CD8-positive, alpha-beta memory T cell (primary cell): ENCODE data around the gene SLC2A13. TPM values are rescaled to one million over a fixed set of nuclear protein-coding genes. Genes with fewer than 3 reads are reported as not detected.

Experiments
- CTCF ChIA-PET: fragments of 350-600 bp; sonication (Branson Sonifier 250); formaldehyde crosslinking; loops from one replicate; lab custom pipeline; 2021; ENCODE audit warnings: antibody characterized with exemption; lab: Charles Lee
- POLR2A ChIA-PET: fragments of 350-600 bp; sonication (Branson Sonifier 250); formaldehyde crosslinking; loops from one replicate; lab custom pipeline; 2021; ENCODE audit warnings: antibody characterized with exemption; lab: Charles Lee
- DNase-seq, 5 donors: peaks; one replicate each; pipeline versions ENCODE4 v3.0.0 to v3.0.0-alpha.2; 2020 to 2022; ENCODE audit warnings: mixed read lengths in 1 of 5
- H3K27ac ChIP-seq: one replicate; pipeline ENCODE4 v1.7.0; 2013; ENCODE audit warnings: low read depth, mild to moderate bottlenecking, low read length, moderate library complexity
- H3K27me3 ChIP-seq: 2 replicates; pipeline ENCODE4 v1.7.0; 2013; ENCODE audit warnings: low read length, mild to moderate bottlenecking; ENCODE audit not compliant: insufficient read depth, poor library complexity, severe bottlenecking
- H3K36me3 ChIP-seq: 2 replicates; pipeline ENCODE4 v1.7.0; 2013; ENCODE audit warnings: mild to moderate bottlenecking, low read length, moderate library complexity; ENCODE audit not compliant: insufficient read depth
- H3K4me1 ChIP-seq: 2 replicates; pipeline ENCODE4 v1.7.0; 2013; ENCODE audit warnings: mild to moderate bottlenecking, low read length, moderate library complexity; ENCODE audit not compliant: insufficient read depth
- H3K4me3 ChIP-seq: 2 replicates; pipeline ENCODE4 v1.7.0; 2013; ENCODE audit warnings: mild to moderate bottlenecking, low read length
- H3K9me3 ChIP-seq: 2 replicates; pipeline ENCODE4 v1.7.0; 2013; ENCODE audit warnings: mild to moderate bottlenecking, low read length
- H3K27ac Mint-ChIP-seq, 8 donors: one replicate each; pipeline ENCODE4 v1.8.0; 2020 to 2021; ENCODE audit warnings: mixed read lengths in 8 of 8, mild to moderate bottlenecking in 6 of 8, inconsistent platforms in 3 of 8, moderate library complexity in 3 of 8
- H3K27me3 Mint-ChIP-seq, 2 donors: one replicate each; pipeline ENCODE4 v1.8.0; 2020 to 2021; ENCODE audit warnings: mixed read lengths in 2 of 2, mild to moderate bottlenecking in 1 of 2, moderate library complexity in 1 of 2
- H3K36me3 Mint-ChIP-seq, 3 donors: one replicate each; pipeline ENCODE4 v1.8.0; 2020 to 2021; ENCODE audit warnings: mixed read lengths in 3 of 3, inconsistent platforms in 1 of 3, mild to moderate bottlenecking in 1 of 3
- H3K4me1 Mint-ChIP-seq, 3 donors: one replicate each; pipeline ENCODE4 v1.8.0; 2020 to 2021; ENCODE audit warnings: mixed read lengths in 3 of 3, inconsistent platforms in 1 of 3, mild to moderate bottlenecking in 1 of 3
- H3K4me3 Mint-ChIP-seq, 7 donors: one replicate each; pipeline ENCODE4 v1.8.0; 2020 to 2021; ENCODE audit warnings: mixed read lengths in 7 of 7, mild to moderate bottlenecking in 6 of 7, moderate library complexity in 4 of 7, inconsistent platforms in 2 of 7
- H3K9me3 Mint-ChIP-seq, 5 donors: one replicate each; pipeline ENCODE4 v1.8.0; 2020 to 2022; ENCODE audit warnings: mixed read lengths in 5 of 5, mild to moderate bottlenecking in 3 of 5, moderate library complexity in 2 of 5, inconsistent platforms in 1 of 5
- polyA plus RNA-seq: library from polyadenylated mRNA; unstranded; fragments of 300-500 nt; fragmentation: Illumina TruSeq; gene quantifications from one replicate; pipeline ENCODE4 v1.2.3, GENCODE V29; 2021
- total RNA-seq, 2 experiments: library from RNA; stranded (reverse); gene quantifications; one replicate each; pipeline ENCODE4 v1.2.3, GENCODE V29; 2021

SLC2A13 gene
- total and polyA plus RNA-seq, 3 experiments from 2014 or later = 2.1 to 6.5 (median 6.3) TPM

- POLR2A ChIA-PET = no interaction called here
- no peak overlapping the region for H3K27ac Mint-ChIP-seq
- no peak overlapping the region for H3K27ac ChIP-seq
- H3K36me3 ChIP-seq = no peaks in the 10 kb centered on the region
- no peaks in the 10 kb centered on the region for H3K27me3 ChIP-seq
- no peaks in the 10 kb centered on the region for H3K9me3 Mint-ChIP-seq
- H3K36me3 Mint-ChIP-seq = no peaks in the 10 kb centered on the region
- no peaks in the 10 kb centered on the region for H3K4me1 ChIP-seq
- H3K4me3 Mint-ChIP-seq = no peak overlapping the region
- no peaks in the 10 kb centered on the region for H3K9me3 ChIP-seq
- CTCF ChIA-PET = no interaction called here
- no peak for DNase-seq
- H3K4me3 ChIP-seq = no peak overlapping the region
- H3K4me1 Mint-ChIP-seq = no peaks in the 10 kb centered on the region
- no peaks in the 10 kb centered on the region for H3K27me3 Mint-ChIP-seq
Observed at GRCh38 chr12:39959467-39959866, 146.4 kb downstream of the SLC2A13 start.

DNA sequence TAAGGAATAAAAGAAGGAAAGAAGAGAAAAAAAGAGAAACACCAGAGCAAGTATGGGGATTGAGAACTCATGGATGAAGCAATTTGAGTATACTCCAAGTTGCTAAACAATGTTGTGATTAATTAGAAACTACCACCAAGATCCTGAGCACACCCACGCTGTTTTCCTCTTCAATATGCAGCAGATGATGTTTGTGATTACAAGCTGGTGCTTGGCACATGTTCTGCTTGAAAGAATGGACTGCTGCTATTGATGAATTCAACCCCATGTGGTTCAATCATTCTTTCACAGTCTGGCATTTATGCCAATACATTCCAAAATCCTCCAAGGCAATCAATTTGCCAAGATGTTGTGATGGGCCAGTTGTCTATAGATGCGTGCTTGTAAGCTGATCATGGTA, 146.8 kb downstream of the SLC2A13 start:
- CTCF ChIA-PET = no interaction called here
- Histone ChIP-seq H3K4me3 (no peak overlapping the region), H3K36me3 (no peaks in the 10 kb centered on the region), H3K9me3 (no peaks in the 10 kb centered on the region), H3K27me3 (no peaks in the 10 kb centered on the region), H3K27ac (no peak overlapping the region), H3K4me1 (no peaks in the 10 kb centered on the region)
- Mint-ChIP-seq H3K27me3 (no peaks in the 10 kb centered on the region), H3K4me1 (no peaks in the 10 kb centered on the region), H3K4me3 (no peak overlapping the region), H3K27ac (no peak overlapping the region), H3K36me3 (no peaks in the 10 kb centered on the region), H3K9me3 (no peaks in the 10 kb centered on the region)
- DNase-seq = no peak
- POLR2A ChIA-PET = no interaction called here

DNA sequence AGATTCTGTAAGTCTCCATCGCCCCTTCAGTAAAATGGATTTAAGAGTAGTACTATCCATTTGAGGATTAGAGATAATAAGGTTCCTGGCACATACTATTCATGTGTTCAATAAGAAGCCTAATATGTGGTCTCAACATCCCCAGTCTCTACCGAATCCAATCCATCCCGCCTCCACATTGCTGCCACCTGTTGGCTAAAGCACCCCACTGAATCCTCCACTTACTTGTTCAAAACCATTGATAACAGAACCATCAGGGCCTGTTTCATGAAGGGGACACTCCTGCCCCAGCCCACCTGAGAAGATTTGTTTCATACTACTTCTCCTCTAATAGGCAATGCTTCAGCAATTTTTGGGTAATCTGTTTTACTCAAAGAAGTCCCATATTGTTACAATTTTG, 147.5 kb downstream of the SLC2A13 start:
- ChIA-PET CTCF (no interaction called here), POLR2A (no interaction called here)
- Mint-ChIP-seq H3K27me3 (no peaks in the 10 kb centered on the region), H3K9me3 (no peaks in the 10 kb centered on the region), H3K36me3 (no peaks in the 10 kb centered on the region), H3K4me1 (no peaks in the 10 kb centered on the region), H3K4me3 (no peak overlapping the region), H3K27ac (no peak overlapping the region)
- Histone ChIP-seq H3K4me1 (no peaks in the 10 kb centered on the region), H3K4me3 (no peak overlapping the region), H3K36me3 (no peaks in the 10 kb centered on the region), H3K27ac (no peak overlapping the region), H3K9me3 (no peaks in the 10 kb centered on the region), H3K27me3 (no peaks in the 10 kb centered on the region)
- no peak for DNase-seq

GRCh38 chr12:39956725-39957124, 149.2 kb downstream of the SLC2A13 start:
- Mint-ChIP-seq H3K36me3 (no peaks in the 10 kb centered on the region), H3K4me1 (no peaks in the 10 kb centered on the region), H3K9me3 (no peaks in the 10 kb centered on the region), H3K27me3 (no peaks in the 10 kb centered on the region), H3K27ac (peak overlapping the region in 1 of 8 donors; percentile 5), H3K4me3 (no peak overlapping the region)
- POLR2A ChIA-PET = no interaction called here
- H3K27ac ChIP-seq = no peak overlapping the region
- DNase-seq = no peak
- H3K9me3 ChIP-seq = no peaks in the 10 kb centered on the region
- H3K27me3 ChIP-seq = no peaks in the 10 kb centered on the region
- H3K4me1 ChIP-seq = no peaks in the 10 kb centered on the region
- H3K36me3 ChIP-seq = no peaks in the 10 kb centered on the region
- no peak overlapping the region for H3K4me3 ChIP-seq
- CTCF ChIA-PET = interaction anchor here (0.9 to 1.2 kb wide), 2 partner anchors 8 to 27 kb away, joined by 3 read pairs; no protein-coding TSS in a partner anchor

GRCh38 chr12:39946361-39947280, 159.3 kb downstream of the SLC2A13 start:
- H3K27ac Mint-ChIP-seq = no peak overlapping the region
- H3K27ac ChIP-seq = no peak overlapping the region
- no peaks in the 10 kb centered on the region for H3K27me3 ChIP-seq
- no peak for DNase-seq
- no peaks in the 10 kb centered on the region for H3K9me3 ChIP-seq
- peak overlapping the region in 1 of 7 donors; percentile 32 for H3K4me3 Mint-ChIP-seq
- peaks cover 0 to 56% (median 9%) of the 10 kb centered on the region in 3 donors for H3K36me3 Mint-ChIP-seq
- peaks cover 0 to 24% (median 9%) of the 10 kb centered on the region in 5 donors for H3K9me3 Mint-ChIP-seq
- H3K4me1 Mint-ChIP-seq = no peaks in the 10 kb centered on the region
- no peak overlapping the region for H3K4me3 ChIP-seq
- ChIA-PET CTCF (interaction anchor here (1.7 kb wide), 1 partner anchor 8 kb away, joined by 3 read pairs; no protein-coding TSS in a partner anchor), POLR2A (no interaction called here)
- no peaks in the 10 kb centered on the region for H3K4me1 ChIP-seq
- H3K27me3 Mint-ChIP-seq = peaks cover 0 to 1% of the 10 kb centered on the region in 2 donors
- no peaks in the 10 kb centered on the region for H3K36me3 ChIP-seq

- DNase-seq = no peak
- Mint-ChIP-seq H3K36me3 (peaks cover 0 to 13% (median 1%) of the 10 kb centered on the region in 3 donors), H3K27me3 (no peaks in the 10 kb centered on the region), H3K9me3 (peaks cover 0 to 12% (median 7%) of the 10 kb centered on the region in 5 donors), H3K27ac (no peak overlapping the region), H3K4me3 (no peak overlapping the region), H3K4me1 (no peaks in the 10 kb centered on the region)
- no peak overlapping the region for H3K4me3 ChIP-seq
- H3K27me3 ChIP-seq = no peaks in the 10 kb centered on the region
- no peaks in the 10 kb centered on the region for H3K36me3 ChIP-seq
- CTCF ChIA-PET = no interaction called here
- no peaks in the 10 kb centered on the region for H3K4me1 ChIP-seq
- POLR2A ChIA-PET = no interaction called here
- no peak overlapping the region for H3K27ac ChIP-seq
- H3K9me3 ChIP-seq = no peaks in the 10 kb centered on the region
Observed at GRCh38 chr12:39937119-39937518, 168.8 kb downstream of the SLC2A13 start.

GRCh38 chr12:39935839-39936238, 170.0 kb downstream of the SLC2A13 start:
- no peaks in the 10 kb centered on the region for H3K36me3 ChIP-seq
- H3K9me3 ChIP-seq = no peaks in the 10 kb centered on the region
- no peaks in the 10 kb centered on the region for H3K4me1 ChIP-seq
- Mint-ChIP-seq H3K9me3 (no peaks in the 10 kb centered on the region), H3K27ac (no peak overlapping the region), H3K27me3 (no peaks in the 10 kb centered on the region), H3K36me3 (peaks cover 0 to 3% (median 1%) of the 10 kb centered on the region in 3 donors), H3K4me1 (no peaks in the 10 kb centered on the region), H3K4me3 (no peak overlapping the region)
- no peaks in the 10 kb centered on the region for H3K27me3 ChIP-seq
- POLR2A ChIA-PET = no interaction called here
- H3K4me3 ChIP-seq = no peak overlapping the region
- H3K27ac ChIP-seq = no peak overlapping the region
- CTCF ChIA-PET = no interaction called here
- no peak for DNase-seq

DNA sequence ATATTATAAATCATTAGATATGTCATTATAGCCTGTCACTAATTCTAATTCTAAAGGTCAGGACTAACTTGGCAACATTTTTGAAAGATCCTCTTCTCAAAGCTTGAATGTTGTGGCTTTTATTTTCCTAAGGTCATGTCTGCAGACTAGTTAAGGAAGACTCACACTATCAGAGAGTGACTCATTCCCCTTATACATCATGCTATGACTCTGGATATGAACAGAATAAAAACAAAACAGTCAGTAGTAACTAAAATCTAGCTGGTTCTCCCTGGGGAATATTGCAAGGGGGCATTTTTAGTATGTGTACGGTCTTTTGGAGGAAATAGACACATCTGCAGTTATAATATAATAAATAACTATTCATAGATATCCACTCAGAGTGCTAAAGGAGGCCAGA, 170.6 kb downstream of the SLC2A13 start:
- POLR2A ChIA-PET = no interaction called here
- H3K9me3 Mint-ChIP-seq = no peaks in the 10 kb centered on the region
- no peaks in the 10 kb centered on the region for H3K27me3 ChIP-seq
- CTCF ChIA-PET = no interaction called here
- H3K27ac ChIP-seq = no peak overlapping the region
- DNase-seq = no peak
- no peaks in the 10 kb centered on the region for H3K4me1 ChIP-seq
- no peaks in the 10 kb centered on the region for H3K36me3 ChIP-seq
- no peaks in the 10 kb centered on the region for H3K9me3 ChIP-seq
- H3K4me1 Mint-ChIP-seq = no peaks in the 10 kb centered on the region
- H3K36me3 Mint-ChIP-seq = peaks cover 0 to 3% (median 1%) of the 10 kb centered on the region in 3 donors
- no peak overlapping the region for H3K27ac Mint-ChIP-seq
- no peak overlapping the region for H3K4me3 ChIP-seq
- H3K4me3 Mint-ChIP-seq = no peak overlapping the region
- H3K27me3 Mint-ChIP-seq = no peaks in the 10 kb centered on the region
